IMR-90 (cell line): ENCODE results near the gene PRELID1. TPM values are rescaled to one million over a fixed set of nuclear protein-coding genes. Genes with fewer than 3 reads are reported as not detected.
A peak's percentile ranks its signal among the peaks of the same experiment; 100 is the strongest.

Experiments
- ATAC-seq: fragments of 200-7000 bp; cut with Tn5 transposase; 2 replicates; pipeline ENCODE4 v1.9.1; 2020; ENCODE audit warnings: low read depth, mild to moderate bottlenecking, moderate library complexity
- BruUV-seq: library from RNA; stranded (reverse); fragments of 400-500 nt; replicated peaks from 2 replicates; lab custom pipeline; 2021; lab: Mats Ljungman, UMichigan
- CTCF ChIA-PET: fragments of 300-600 bp; formaldehyde crosslinking; extraction: SDS; loops from one replicate; lab custom pipeline; 2021; ENCODE audit warnings: antibody characterized with exemption; lab: Yijun Ruan, JAX
- POLR2A ChIA-PET: fragments of 300-600 bp; sonication (Branson Sonifier 250); formaldehyde crosslinking; loops from one replicate; lab custom pipeline; 2022; ENCODE audit warnings: antibody characterized with exemption; ENCODE audit not compliant: unreplicated experiment; lab: Charles Lee
- DNase-seq: peaks from one replicate; pipeline ENCODE4 v3.0.0; 2013
- H2AFZ ChIP-seq: replicated peaks from 2 replicates; pipeline ENCODE3; 2013; ENCODE audit warnings: low read length, mild to moderate bottlenecking; ENCODE audit not compliant: poor library complexity
- H2AK5ac ChIP-seq: 2 replicates; pipeline ENCODE4 v1.6.1; 2013; ENCODE audit warnings: low read depth, low read length, inconsistent platforms
- H2AK9ac ChIP-seq: replicated peaks from 2 replicates; pipeline ENCODE3; 2013; ENCODE audit warnings: mild to moderate bottlenecking, low read depth, low read length, moderate library complexity; ENCODE audit not compliant: poor library complexity
- H2BK120ac ChIP-seq: 2 replicates; pipeline ENCODE4 v1.6.1; 2013; ENCODE audit warnings: low read depth, low read length, inconsistent platforms
- H2BK15ac ChIP-seq: 3 replicates; pipeline ENCODE4 v1.6.1; 2013; ENCODE audit warnings: low read depth, low read length, inconsistent platforms
- H2BK20ac ChIP-seq: 2 replicates; pipeline ENCODE4 v1.6.1; 2013; ENCODE audit warnings: low read depth, mild to moderate bottlenecking, inconsistent platforms, low read length, moderate library complexity
- H2BK5ac ChIP-seq: 2 replicates; pipeline ENCODE4 v1.6.1; 2013; ENCODE audit warnings: mild to moderate bottlenecking, low read depth, low read length, inconsistent platforms; ENCODE audit not compliant: poor library complexity, severe bottlenecking
- H3K14ac ChIP-seq: replicated peaks from 2 replicates; pipeline ENCODE4 v1.6.1; 2013; ENCODE audit warnings: low read depth, low read length, inconsistent platforms
- H3K18ac ChIP-seq: 2 replicates; pipeline ENCODE4 v1.6.1; 2013; ENCODE audit warnings: low read depth, low read length, control low read depth
- H3K23ac ChIP-seq: 2 replicates; pipeline ENCODE4 v1.6.1; 2013; ENCODE audit warnings: low read depth, low read length, inconsistent platforms
- H3K27ac ChIP-seq: 2 replicates; pipeline ENCODE4 v1.5.1; 2013; ENCODE audit warnings: mild to moderate bottlenecking, control low read depth, low read length; ENCODE audit not compliant: insufficient read depth
- H3K27me3 ChIP-seq: 2 replicates; pipeline ENCODE4 v1.6.1; 2013; ENCODE audit warnings: low read length; ENCODE audit not compliant: control insufficient read depth, insufficient read depth
- H3K36me3 ChIP-seq: 2 replicates; pipeline ENCODE4 v1.6.1; 2013; ENCODE audit warnings: low read length, mixed read lengths; ENCODE audit not compliant: control insufficient read depth, insufficient read depth
- H3K4ac ChIP-seq: 2 replicates; pipeline ENCODE4 v1.6.1; 2013; ENCODE audit warnings: low read depth, low read length, inconsistent platforms
- H3K4me1 ChIP-seq: 2 replicates; pipeline ENCODE4 v1.6.1; 2013; ENCODE audit warnings: low read length, mixed read lengths; ENCODE audit not compliant: control insufficient read depth, insufficient read depth
- H3K4me2 ChIP-seq: 2 replicates; pipeline ENCODE4 v1.6.1; 2013; ENCODE audit warnings: low read depth, mild to moderate bottlenecking, control low read depth, low read length, moderate library complexity
- H3K4me3 ChIP-seq: 2 replicates; pipeline ENCODE4 v1.5.1; 2013; ENCODE audit warnings: low read depth, mild to moderate bottlenecking, control low read depth, low read length, moderate library complexity; ENCODE audit not compliant: insufficient read depth
- H3K56ac ChIP-seq: 2 replicates; pipeline ENCODE4 v1.6.1; 2013; ENCODE audit warnings: low read length, inconsistent platforms; ENCODE audit not compliant: insufficient read depth; ENCODE audit errors: extremely low read depth
- H3K79me1 ChIP-seq, 2 experiments: 2 replicates each; pipeline ENCODE4 v1.6.1; 2013; ENCODE audit warnings: low read length in 2 of 2, inconsistent platforms in 1 of 2, low read depth in 1 of 2
- H3K9ac ChIP-seq: 2 replicates; pipeline ENCODE4 v1.6.1; 2013; ENCODE audit warnings: low read depth, low read length, control low read depth
- H3K9me1 ChIP-seq: 2 replicates; pipeline ENCODE4 v1.6.1; 2013; ENCODE audit warnings: low read length, inconsistent platforms; ENCODE audit not compliant: insufficient read depth
- H3K9me3 ChIP-seq: 2 replicates; pipeline ENCODE4 v1.6.1; 2013; ENCODE audit warnings: low read length; ENCODE audit not compliant: control insufficient read depth, insufficient read depth
- H4K20me1 ChIP-seq: 2 replicates; pipeline ENCODE4 v1.6.1; 2013; ENCODE audit warnings: low read length, inconsistent platforms; ENCODE audit not compliant: insufficient read depth
- H4K5ac ChIP-seq: 2 replicates; pipeline ENCODE4 v1.6.1; 2013; ENCODE audit warnings: mild to moderate bottlenecking, low read depth, low read length, control low read depth
- H4K8ac ChIP-seq, 2 experiments: 2 replicates each; pipeline ENCODE4 v1.6.1; 2013; ENCODE audit warnings: low read depth in 2 of 2, low read length in 2 of 2, control low read depth in 1 of 2, inconsistent platforms in 1 of 2
- H4K91ac ChIP-seq: 2 replicates; pipeline ENCODE4 v1.6.1; 2013; ENCODE audit warnings: low read depth, low read length, inconsistent platforms; ENCODE audit not compliant: insufficient read depth
- CEBPB ChIP-seq: IDR thresholded peaks from 2 replicates; pipeline ENCODE4 v1.6.1; 2012; ENCODE audit warnings: low read depth, low read length, improper control_type of control experiment
- SMC3 ChIP-seq: fragments of 150-350 bp; IDR thresholded peaks from 2 replicates; pipeline ENCODE4 v1.6.1; 2016; ENCODE audit warnings: low read depth, mild to moderate bottlenecking, antibody characterized with exemption, low read length, moderate library complexity
- WGBS, 2 experiments: methylation state at CpG; one replicate each; pipeline versions ENCODE4 v1.1.5 to v1.1.7; 2013; ENCODE audit warnings: missing lambda C conversion rate in 2 of 2; ENCODE audit not compliant: insufficient read length in 1 of 2; ENCODE audit errors: extremely low coverage in 2 of 2; 5-methylcytosine and 5-hydroxymethylcytosine counted together
- dilution Hi-C: fragments of 300-500 bp; cut with HindIII; formaldehyde crosslinking; loops from one replicate; pipeline ENCODE4 v1.14.3; 2018; ENCODE audit warnings: low sequenced_read_pairs; ENCODE audit not compliant: unreplicated experiment
- in situ Hi-C: fragments of 300-500 bp; cut with MboI; formaldehyde crosslinking; loops from 3 replicates; pipeline ENCODE4 v1.14.3; 2019; ENCODE audit warnings: low sequenced_read_pairs, inconsistent platforms, mixed read lengths
- intact Hi-C: fragments of 100-400 bp; cut with micrococcal nuclease; formaldehyde crosslinking; loops from 2 replicates; pipeline ENCODE4 v1.10.0; 2022
- polyA plus RNA-seq, 3 experiments: library from polyadenylated mRNA; depleted of rRNA; stranded (reverse); fragments of >200 nt; gene quantifications; 2 replicates each; pipeline ENCODE4 v1.2.3, GENCODE V29; 2012; ENCODE audit warnings: low replicate concordance in 1 of 3
- total RNA-seq: library from RNA; depleted of rRNA; stranded (reverse); fragments of >200 nt; gene quantifications from 2 replicates; pipeline ENCODE4 v1.2.3, GENCODE V29; 2012

PRELID1 gene
- total and polyA plus RNA-seq, 2 of the 4 experiments (the other 2 are of a cell fraction), result 116 to 239 TPM

GRCh38 chr5:177264178-177264577 lies 39.4 kb upstream of the PRELID1 start:
- Histone ChIP-seq H3K23ac (no peak overlapping the region), H4K5ac (no peak overlapping the region), H2BK120ac (no peak overlapping the region), H3K27ac (no peak overlapping the region), H3K27me3 (no peaks in the 10 kb centered on the region), H4K91ac (no peak overlapping the region), H2AK9ac (no peak overlapping the region), H3K56ac (no peak overlapping the region), H3K79me1 (peaks cover 6 to 15% of the 10 kb centered on the region in 2 experiments), H2BK15ac (no peak overlapping the region), H3K9me3 (no peaks in the 10 kb centered on the region), H3K9ac (no peak overlapping the region), H3K4me3 (no peak overlapping the region), H4K20me1 (no peaks in the 10 kb centered on the region; the same call in 1 of the 2 replicates), H3K9me1 (peaks cover 6% of the 10 kb centered on the region; the same call in 1 of the 2 replicates), H3K36me3 (peaks cover 36% of the 10 kb centered on the region), H2AFZ (no peak overlapping the region), H3K14ac (no peak overlapping the region), H2BK20ac (no peak overlapping the region), H3K18ac (no peak overlapping the region), H3K4me1 (no peaks in the 10 kb centered on the region), H2BK5ac (no peak overlapping the region), H4K8ac (no peak overlapping the region), H3K4me2 (no peak overlapping the region), H3K4ac (no peak overlapping the region), H2AK5ac (no peak overlapping the region)
- ChIA-PET CTCF (no interaction called here), POLR2A (interaction anchor here (0.6 kb wide), 1 partner anchor 236 kb away, joined by 14 read pairs; no protein-coding TSS in a partner anchor)
- dilution Hi-C loops, result no loop called here
- peak; percentile 46; the same call in 1 of the 2 replicates for TF ChIP-seq CEBPB
- no peak for TF ChIP-seq SMC3
- in situ Hi-C loops, result no loop called here
- no CpG with 5 or more reads among the region's 1 CpG for WGBS, 2 experiments
- no TSS peak for BruUV-seq
- DNase-seq, result no peak
- intact Hi-C loops, result no loop called here
- ATAC-seq, result no peak
